Panc1 (cell line): ENCODE results near the gene FKRP.
"Not testable (repeated sequence)": the region's sequence is repeated elsewhere in the genome, so short reads cannot be mapped to it uniquely, and the experiment has no call there.

ENCODE experiments used
- CTCF ChIP-seq: fragments of 450-650 bp; IDR thresholded peaks from 2 replicates; pipeline ENCODE4 v1.5.1; 2017; ENCODE audit warnings: mild to moderate bottlenecking
- POLR2AphosphoS5 ChIP-seq: IDR thresholded peaks from 2 replicates; pipeline ENCODE4 v1.6.1; 2012; ENCODE audit warnings: mild to moderate bottlenecking, low read depth, low read length, moderate library complexity
- SIN3A ChIP-seq: IDR thresholded peaks from 2 replicates; pipeline ENCODE4 v1.6.1; 2012; ENCODE audit warnings: low read depth, mild to moderate bottlenecking, low read length, moderate library complexity, borderline replicate concordance; ENCODE audit not compliant: insufficient read depth
- TCF7L2 ChIP-seq: IDR thresholded peaks from 2 replicates; pipeline ENCODE4 v1.6.1; 2011; ENCODE audit warnings: mild to moderate bottlenecking, low read depth, low read length, inconsistent platforms

- TF ChIP-seq CTCF, POLR2AphosphoS5, TCF7L2, SIN3A: not testable (repeated sequence)
These were observed 22.9 kb downstream of the FKRP start for GRCh38 chr19:46768746-46769145.
